Transverse colon (tissue), 4 donors: ENCODE data around the gene S100A9. TPM values are rescaled to one million over a fixed set of nuclear protein-coding genes. Genes with fewer than 3 reads are reported as not detected.

Source experiments
- DNase-seq: peaks from one replicate; pipeline ENCODE4 v3.0.0-alpha.2; 2019
- H3K27ac ChIP-seq, 4 donors: fragments of 200-600 bp; sonication (generic); 2 replicates each; pipeline ENCODE4 v1.5.1; 2016 to 2018; ENCODE audit warnings: inconsistent platforms in 4 of 4
- H3K27me3 ChIP-seq: fragments of 200-600 bp; sonication (generic); 2 replicates; pipeline ENCODE4 v1.5.1; 2017; ENCODE audit warnings: inconsistent platforms
- H3K36me3 ChIP-seq, 4 donors: fragments of 200-600 bp; sonication (generic); 2 replicates each; pipeline ENCODE4 v1.5.1; 2017 to 2019; ENCODE audit warnings: inconsistent platforms in 4 of 4
- H3K4me1 ChIP-seq, 4 donors: fragments of 200-600 bp; sonication (generic); 2 replicates each; pipeline ENCODE4 v1.5.1; 2017 to 2020; ENCODE audit warnings: inconsistent platforms in 4 of 4
- H3K4me3 ChIP-seq, 4 donors: fragments of 200-600 bp; sonication (generic); 1 replicate in 1 of 4; 2 replicates in 3 of 4; pipeline versions ENCODE4 v1.5.1 to v1.6.1; 2017 to 2019; ENCODE audit warnings: inconsistent platforms in 4 of 4
- H3K9me3 ChIP-seq, 2 donors: fragments of 200-600 bp; sonication (generic); 2 replicates each; pipeline ENCODE4 v1.5.1; 2017 to 2019; ENCODE audit warnings: inconsistent platforms in 2 of 2
- EP300 ChIP-seq: sonication (generic); formaldehyde crosslinking; IDR thresholded peaks from one replicate; pipeline ENCODE4 v1.6.1; 2017; ENCODE audit warnings: antibody characterized with exemption, low read depth
- POLR2A ChIP-seq: fragments of 450-650 bp; IDR thresholded peaks from one replicate; pipeline ENCODE4 v1.6.1; 2016; ENCODE audit warnings: antibody characterized with exemption, mild to moderate bottlenecking, moderate library complexity
- POLR2AphosphoS5 ChIP-seq, 3 donors: sonication (generic); formaldehyde crosslinking; IDR thresholded peaks; one replicate each; pipeline ENCODE4 v1.6.1; 2016; ENCODE audit warnings: antibody characterized with exemption in 3 of 3
- WGBS, 2 donors: methylation state at CpG; one replicate each; pipeline ENCODE4 v1.1.5; 2018; ENCODE audit warnings: low coverage in 1 of 2; 5-methylcytosine and 5-hydroxymethylcytosine counted together
- in situ Hi-C, 4 donors: fragments of 200-750 bp; cut with MboI; loops; one replicate each; pipeline versions ENCODE4 v1.15.0 to v1.15.1; 2017; ENCODE audit warnings: low sequenced_read_pairs in 3 of 4, low pct_ligation_motif_present in 1 of 4, low pct_unique_long_range_greater_than_20kb in 1 of 4
- intact Hi-C: fragments of 100-400 bp; cut with DNase I; formaldehyde crosslinking; loops from one replicate; pipeline ENCODE4 v1.15.1; 2023; ENCODE audit warnings: low total_unique reads
- total RNA-seq, 4 donors: library from RNA; depleted of rRNA; stranded (reverse); fragments of >200 nt; gene quantifications; one replicate each; pipeline ENCODE4 v1.1.0, GENCODE V29; 2016
- TF ChIP-seq, protein P1 (sequence below), 5 experiments: fragments of 200-600 bp in 3 of 5; fragments of 450-650 bp in 2 of 5; sonication (generic) in 3 of 5; IDR thresholded peaks; 1 replicate in 2 of 5; 2 replicates in 3 of 5; pipeline ENCODE4 v1.5.1; 2016 to 2017; ENCODE audit warnings: antibody characterized with exemption in 5 of 5, inconsistent platforms in 3 of 5, mild to moderate bottlenecking in 2 of 5, moderate library complexity in 1 of 5

The S100A9 gene
- total RNA-seq, 4 donors from 2014 or later: 24.0 to 99.0 (median 34.3) TPM

DNA sequence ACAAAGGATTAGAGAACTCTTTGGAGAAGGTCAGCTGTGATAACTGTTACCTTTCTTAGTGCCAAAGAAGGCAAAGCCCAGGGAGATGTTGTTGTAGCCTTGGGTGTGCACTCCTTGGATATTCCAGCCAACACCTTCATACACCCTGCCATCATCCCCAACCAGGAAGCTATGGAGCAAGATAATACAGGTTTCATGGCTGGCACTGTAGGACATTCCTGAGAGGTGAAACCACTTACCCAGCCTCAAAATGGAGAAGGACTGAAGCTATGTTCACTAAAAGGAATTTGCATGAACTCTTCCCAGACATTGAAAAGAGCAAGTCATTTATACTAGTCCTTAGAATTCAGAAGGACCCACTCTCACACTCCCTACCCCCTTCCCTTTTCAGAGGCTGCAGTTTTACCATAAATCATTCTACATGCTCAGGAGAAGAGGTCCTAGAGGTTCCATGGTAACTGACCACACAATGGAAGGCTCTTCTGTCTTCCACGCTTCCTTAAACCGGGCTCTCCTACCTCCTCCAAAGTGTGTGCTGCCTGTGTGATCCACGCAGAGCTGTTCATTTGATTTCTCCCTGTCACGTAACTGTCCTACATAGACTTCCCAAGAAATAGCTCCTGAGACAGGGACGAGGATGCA, 14.5 kb upstream of the S100A9 start:
- in situ Hi-C loops (no loop called here), intact Hi-C loops (no loop called here)
- Histone ChIP-seq H3K27me3 (peaks cover 8% of the 10 kb centered on the region), H3K4me3 (no peak overlapping the region), H3K4me1 (no peaks in the 10 kb centered on the region), H3K36me3 (no peaks in the 10 kb centered on the region), H3K9me3 (no peaks in the 10 kb centered on the region), H3K27ac (no peak overlapping the region)
- TF ChIP-seq EP300 (no peak), POLR2A (no peak), POLR2AphosphoS5 (IDR thresholded peaks at IDR 0.05) (no peak)
- TF ChIP-seq, protein P1, sequence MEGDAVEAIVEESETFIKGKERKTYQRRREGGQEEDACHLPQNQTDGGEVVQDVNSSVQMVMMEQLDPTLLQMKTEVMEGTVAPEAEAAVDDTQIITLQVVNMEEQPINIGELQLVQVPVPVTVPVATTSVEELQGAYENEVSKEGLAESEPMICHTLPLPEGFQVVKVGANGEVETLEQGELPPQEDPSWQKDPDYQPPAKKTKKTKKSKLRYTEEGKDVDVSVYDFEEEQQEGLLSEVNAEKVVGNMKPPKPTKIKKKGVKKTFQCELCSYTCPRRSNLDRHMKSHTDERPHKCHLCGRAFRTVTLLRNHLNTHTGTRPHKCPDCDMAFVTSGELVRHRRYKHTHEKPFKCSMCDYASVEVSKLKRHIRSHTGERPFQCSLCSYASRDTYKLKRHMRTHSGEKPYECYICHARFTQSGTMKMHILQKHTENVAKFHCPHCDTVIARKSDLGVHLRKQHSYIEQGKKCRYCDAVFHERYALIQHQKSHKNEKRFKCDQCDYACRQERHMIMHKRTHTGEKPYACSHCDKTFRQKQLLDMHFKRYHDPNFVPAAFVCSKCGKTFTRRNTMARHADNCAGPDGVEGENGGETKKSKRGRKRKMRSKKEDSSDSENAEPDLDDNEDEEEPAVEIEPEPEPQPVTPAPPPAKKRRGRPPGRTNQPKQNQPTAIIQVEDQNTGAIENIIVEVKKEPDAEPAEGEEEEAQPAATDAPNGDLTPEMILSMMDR (IDR thresholded peaks at IDR 0.05): no peak
- 38 to 75% methylated on average over 2 to 5 of the region's 5 CpGs for WGBS, 2 donors
- no peak for DNase-seq

DNA sequence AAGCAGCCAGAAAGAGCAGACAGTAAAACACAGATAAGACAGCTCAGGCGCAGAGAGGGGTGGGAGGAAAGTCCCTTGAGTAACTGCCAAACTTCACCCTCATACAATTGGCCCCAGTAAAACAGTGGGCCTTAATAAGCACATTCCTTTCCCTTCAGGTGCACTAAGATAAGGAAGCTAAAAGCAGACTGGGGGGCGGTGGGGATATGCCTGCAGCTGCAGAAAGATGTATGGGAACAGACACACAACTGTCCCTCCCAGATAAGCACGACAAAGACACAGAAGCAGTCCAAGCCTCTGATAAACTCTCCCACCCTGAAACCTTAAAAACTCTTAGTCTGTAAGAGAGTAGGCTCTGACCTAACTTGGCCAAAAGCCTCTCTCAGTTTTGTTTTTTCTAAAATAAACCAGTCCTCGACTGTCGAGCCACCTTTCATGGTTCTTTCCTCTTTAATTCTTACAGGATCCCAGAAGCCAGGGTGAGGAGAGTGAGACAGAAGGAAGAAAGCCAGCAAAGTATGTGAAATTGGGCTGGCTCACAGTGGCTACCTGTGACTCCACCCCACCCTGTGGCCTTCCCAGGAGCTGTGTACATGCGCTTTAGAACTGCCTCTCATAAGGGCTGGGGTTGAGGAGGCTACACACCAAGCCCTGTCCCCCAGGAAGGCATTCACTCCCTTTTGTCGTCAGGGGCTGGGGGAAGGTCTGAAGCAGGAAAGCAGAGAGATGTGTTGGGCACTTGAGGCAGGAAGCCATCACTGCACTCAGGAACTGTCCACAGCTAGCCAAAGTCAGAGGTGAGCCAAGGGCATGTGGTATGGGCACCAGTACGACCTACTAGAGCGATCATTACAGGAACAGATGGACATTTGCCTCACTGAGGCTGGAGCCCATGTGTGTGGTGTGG, 13.6 kb upstream of the S100A9 start:
- TF ChIP-seq EP300 (no peak), POLR2AphosphoS5 (IDR thresholded peaks at IDR 0.05) (no peak), POLR2A (no peak)
- TF ChIP-seq, protein P1 (IDR thresholded peaks at IDR 0.05): no peak
- peaks cover 10% of the 10 kb centered on the region for H3K27me3 ChIP-seq
- 36 to 46% methylated on average over 3 to 9 of the region's 9 CpGs for WGBS, 2 donors
- no peak for DNase-seq
- H3K4me1 ChIP-seq: no peaks in the 10 kb centered on the region
- in situ Hi-C loops (no loop called here), intact Hi-C loops (no loop called here)
- H3K9me3 ChIP-seq: no peaks in the 10 kb centered on the region
- H3K36me3 ChIP-seq: no peaks in the 10 kb centered on the region
- H3K4me3 ChIP-seq: no peak overlapping the region
- H3K27ac ChIP-seq: no peak overlapping the region

- Histone ChIP-seq H3K27ac (no peak overlapping the region), H3K4me3 (no peak overlapping the region), H3K9me3 (no peaks in the 10 kb centered on the region), H3K27me3 (peaks cover 14% of the 10 kb centered on the region), H3K36me3 (no peaks in the 10 kb centered on the region), H3K4me1 (no peaks in the 10 kb centered on the region)
- no peak for DNase-seq
- TF ChIP-seq POLR2A (no peak), EP300 (no peak), POLR2AphosphoS5 (IDR thresholded peaks at IDR 0.05) (no peak)
- TF ChIP-seq, protein P1 (IDR thresholded peaks at IDR 0.05): no peak
- in situ Hi-C loops (loop anchor here in 1 of 4 donors (5.0 kb wide), 1 partner anchor 143 kb away; no protein-coding TSS in a partner anchor), intact Hi-C loops (no loop called here)
- WGBS, 2 donors: 38% methylated on average over 3 of the region's 3 CpGs; no CpG with 5 or more reads in 1 of the 2 donors
Measured at GRCh38 chr1:153344718-153345025, 13.0 kb upstream of the S100A9 start.
